ENCODE results near the gene BTBD17. TPM values are rescaled to one million over a fixed set of nuclear protein-coding genes. Genes with fewer than 3 reads are reported as not detected.
A peak's percentile ranks its signal among the peaks of the same experiment; 100 is the strongest.

BTBD17 gene
- total RNA-seq, 2 donors from 2014 or later = 0.18 TPM; not detected in 1

DNA sequence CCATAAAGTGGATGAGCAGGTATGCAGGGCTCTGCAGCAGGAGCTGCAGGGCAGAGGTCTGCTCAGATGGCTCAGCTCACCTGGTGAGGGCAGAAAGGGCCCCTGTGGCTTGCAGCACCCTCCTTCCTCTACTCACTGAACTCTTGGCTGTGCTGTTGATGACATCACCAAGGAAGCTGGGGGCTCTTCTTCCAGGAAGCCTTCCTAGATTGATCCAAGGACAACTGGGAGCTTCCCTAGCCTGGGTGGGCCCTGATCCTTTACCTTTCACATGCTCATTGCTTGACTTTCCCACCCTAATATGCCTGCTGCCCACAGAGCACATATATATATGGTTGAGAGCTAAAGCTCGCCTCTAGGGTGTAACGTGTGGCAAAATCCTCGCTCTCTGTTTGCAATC lies 33.2 kb downstream of the BTBD17 start:
- Histone ChIP-seq H3K9me3 (ENCODE audit: control insufficient read depth, low read length) (no peaks in the 10 kb centered on the region), H3K27ac (ENCODE audit: low read depth, low read length) (no peak overlapping the region), H3K4me1 (ENCODE audit: control insufficient read depth, insufficient read depth, low read length) (peaks cover 10% of the 10 kb centered on the region), H3K4me3 (ENCODE audit: low read length) (no peak overlapping the region), H3K9ac (ENCODE audit: extremely low read depth, low read length, poor library complexity, severe bottlenecking) (no peak overlapping the region), H3K36me3 (ENCODE audit: control insufficient read depth, insufficient read depth, low read length) (no peaks in the 10 kb centered on the region), H3K27me3 (ENCODE audit: control insufficient read depth, insufficient read depth, low read length, poor library complexity, severe bottlenecking) (peaks cover 32% of the 10 kb centered on the region)
- Mint-ChIP-seq H3K27ac (no peak overlapping the region), H3K4me3 (no peak overlapping the region), H3K9me3 (no peaks in the 10 kb centered on the region), H3K4me1 (peaks cover 20% of the 10 kb centered on the region), H3K27me3 (ENCODE audit: insufficient read depth) (peaks cover 51% of the 10 kb centered on the region), H3K36me3 (ENCODE audit: low read depth) (no peaks in the 10 kb centered on the region)
- no peak for DNase-seq
- TF ChIP-seq, protein P1, sequence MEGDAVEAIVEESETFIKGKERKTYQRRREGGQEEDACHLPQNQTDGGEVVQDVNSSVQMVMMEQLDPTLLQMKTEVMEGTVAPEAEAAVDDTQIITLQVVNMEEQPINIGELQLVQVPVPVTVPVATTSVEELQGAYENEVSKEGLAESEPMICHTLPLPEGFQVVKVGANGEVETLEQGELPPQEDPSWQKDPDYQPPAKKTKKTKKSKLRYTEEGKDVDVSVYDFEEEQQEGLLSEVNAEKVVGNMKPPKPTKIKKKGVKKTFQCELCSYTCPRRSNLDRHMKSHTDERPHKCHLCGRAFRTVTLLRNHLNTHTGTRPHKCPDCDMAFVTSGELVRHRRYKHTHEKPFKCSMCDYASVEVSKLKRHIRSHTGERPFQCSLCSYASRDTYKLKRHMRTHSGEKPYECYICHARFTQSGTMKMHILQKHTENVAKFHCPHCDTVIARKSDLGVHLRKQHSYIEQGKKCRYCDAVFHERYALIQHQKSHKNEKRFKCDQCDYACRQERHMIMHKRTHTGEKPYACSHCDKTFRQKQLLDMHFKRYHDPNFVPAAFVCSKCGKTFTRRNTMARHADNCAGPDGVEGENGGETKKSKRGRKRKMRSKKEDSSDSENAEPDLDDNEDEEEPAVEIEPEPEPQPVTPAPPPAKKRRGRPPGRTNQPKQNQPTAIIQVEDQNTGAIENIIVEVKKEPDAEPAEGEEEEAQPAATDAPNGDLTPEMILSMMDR (conservative IDR thresholded peaks at IDR 0.05) = no peak
- WGBS, 2 experiments (ENCODE audit: insufficient coverage in 1 of 2, insufficient read length in 1 of 2) = 93 to 100% methylated on average over 3 of the region's 3 CpGs

GRCh38 chr17:74326506-74326905 lies 35.2 kb downstream of the BTBD17 start:
- no peak overlapping the region for H3K27ac Mint-ChIP-seq
- no peaks in the 10 kb centered on the region for H3K36me3 Mint-ChIP-seq (ENCODE audit: low read depth)
- Histone ChIP-seq H3K27ac (ENCODE audit: low read depth, low read length) (no peak overlapping the region), H3K9ac (ENCODE audit: extremely low read depth, low read length, poor library complexity, severe bottlenecking) (no peak overlapping the region), H3K36me3 (ENCODE audit: control insufficient read depth, insufficient read depth, low read length) (no peaks in the 10 kb centered on the region), H3K4me3 (ENCODE audit: low read length) (peak overlapping the region; percentile 80), H3K4me1 (ENCODE audit: control insufficient read depth, insufficient read depth, low read length) (no peaks in the 10 kb centered on the region), H3K27me3 (ENCODE audit: control insufficient read depth, insufficient read depth, low read length, poor library complexity, severe bottlenecking) (peaks cover 36% of the 10 kb centered on the region), H3K9me3 (ENCODE audit: control insufficient read depth, low read length) (no peaks in the 10 kb centered on the region)
- H3K9me3 Mint-ChIP-seq = no peaks in the 10 kb centered on the region
- H3K4me1 Mint-ChIP-seq = peaks cover 13% of the 10 kb centered on the region
- TF ChIP-seq, protein P1 (conservative IDR thresholded peaks at IDR 0.05) = no peak
- no peak for DNase-seq
- 41 to 78% methylated on average over 3 to 10 of the region's 10 CpGs for WGBS, 2 experiments (ENCODE audit: insufficient coverage in 1 of 2, insufficient read length in 1 of 2)
- H3K4me3 Mint-ChIP-seq = peak overlapping the region; percentile 53
- peaks cover 62% of the 10 kb centered on the region for H3K27me3 Mint-ChIP-seq (ENCODE audit: insufficient read depth)

DNA sequence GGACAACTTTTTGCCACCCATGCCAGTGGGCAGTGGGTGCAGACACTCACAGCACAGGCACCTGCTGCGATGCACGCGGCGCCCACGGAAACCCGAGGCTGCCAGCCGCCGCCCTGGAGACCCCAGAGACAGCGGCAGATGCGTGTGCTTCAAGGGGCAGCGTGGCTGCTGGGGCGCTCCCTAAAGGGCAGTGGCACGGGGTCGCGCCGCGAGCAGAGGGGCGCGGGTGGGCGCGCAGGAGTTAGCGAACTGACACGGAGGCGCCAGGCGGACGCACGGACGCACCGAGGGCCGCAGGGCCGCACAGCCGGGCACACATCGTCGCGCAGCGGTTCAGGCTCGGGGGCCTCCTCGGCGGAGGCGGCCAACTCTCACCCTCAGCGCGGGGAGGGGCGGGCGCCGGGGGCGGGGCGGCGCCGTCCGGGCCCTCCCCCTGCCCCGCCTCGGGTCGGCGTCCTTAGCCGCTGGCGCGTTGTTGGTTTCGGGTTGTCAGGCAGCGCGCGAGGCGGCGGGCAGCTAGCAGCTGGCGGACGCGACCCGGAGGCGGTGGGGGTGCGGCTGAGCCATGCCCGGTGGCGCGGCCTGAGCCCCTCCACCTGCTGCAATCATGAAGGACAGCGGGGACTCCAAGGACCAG lies 35.8 kb downstream of the BTBD17 start, which contains the start of gene KIF19:
Gene KIF19, plus strand, starts transcription at position 484 of the 637 bp plus-strand sequence. Its CDS starts 124 bp downstream, at position 608.
- no peaks in the 10 kb centered on the region for H3K9me3 Mint-ChIP-seq
- H3K27me3 ChIP-seq (ENCODE audit: control insufficient read depth, insufficient read depth, low read length, poor library complexity, severe bottlenecking) = peaks cover 36% of the 10 kb centered on the region
- H3K27ac ChIP-seq (ENCODE audit: low read depth, low read length) = no peak within 1 kb of the TSS
- H3K4me3 ChIP-seq (ENCODE audit: low read length) = peak within 1 kb of the TSS; percentile 80
- no peaks in the 10 kb centered on the region for H3K4me1 ChIP-seq (ENCODE audit: control insufficient read depth, insufficient read depth, low read length)
- peaks cover 13% of the 10 kb centered on the region for H3K4me1 Mint-ChIP-seq
- peak within 1 kb of the TSS; percentile 53 for H3K4me3 Mint-ChIP-seq
- H3K9ac ChIP-seq (ENCODE audit: extremely low read depth, low read length, poor library complexity, severe bottlenecking) = no peak within 1 kb of the TSS
- no peaks in the 10 kb centered on the region for H3K9me3 ChIP-seq (ENCODE audit: control insufficient read depth, low read length)
- no peak within 1 kb of the TSS for H3K27ac Mint-ChIP-seq
- peak; percentile 92 for DNase-seq
- H3K27me3 Mint-ChIP-seq (ENCODE audit: insufficient read depth) = peaks cover 63% of the 10 kb centered on the region
- TF ChIP-seq, protein P1 (conservative IDR thresholded peaks at IDR 0.05) = no peak
- H3K36me3 ChIP-seq (ENCODE audit: control insufficient read depth, insufficient read depth, low read length) = no peaks in the 10 kb centered on the region
- H3K36me3 Mint-ChIP-seq (ENCODE audit: low read depth) = no peaks in the 10 kb centered on the region
- 0 to 8% methylated on average over 10 to 73 of the region's 73 CpGs for WGBS, 2 experiments (ENCODE audit: insufficient coverage in 1 of 2, insufficient read length in 1 of 2)

Data from endodermal cell (in vitro differentiated cells).